GM21737 (cell line): Measurements from ENCODE around the gene RHOT2.

Experiments
- ATAC-seq: cut with Tn5 transposase; IDR thresholded peaks from one replicate; pipeline ENCODE4 v1.9.1; 2021; ENCODE audit warnings: mild to moderate bottlenecking, moderate library complexity; ENCODE audit not compliant: unreplicated experiment

RHOT2 gene

GRCh38 chr16:695355-696089 lies 27.6 kb downstream of the RHOT2 start:
- ATAC-seq, result no peak

GRCh38 chr16:698911-699671 lies 31.2 kb downstream of the RHOT2 start:
- ATAC-seq, result no peak

GRCh38 chr16:700684-701584 lies 33.0 kb downstream of the RHOT2 start:
- ATAC-seq, result no peak

GRCh38 chr16:702341-702740 lies 34.4 kb downstream of the RHOT2 start:
- ATAC-seq, result no peak

- ATAC-seq, result no peak
These were observed 35.5 kb downstream of the RHOT2 start for GRCh38 chr16:703406-703805.

- no peak for ATAC-seq
These were observed 36.1 kb downstream of the RHOT2 start for GRCh38 chr16:704047-704446.

- no peak for ATAC-seq
These were observed 36.8 kb downstream of the RHOT2 start for GRCh38 chr16:704552-705380.

- no peak for ATAC-seq
These were observed 37.7 kb downstream of the RHOT2 start, which contains the start of gene FBXL16 for GRCh38 chr16:705431-706188. Gene FBXL16 (minus strand): TSS chr16:705801. CDS start chr16:697405, 8,396 bp downstream.

GRCh38 chr16:706189-707061 lies 38.5 kb downstream of the RHOT2 start:
- no peak for ATAC-seq

- ATAC-seq, result no peak
These were observed 39.2 kb downstream of the RHOT2 start for GRCh38 chr16:707062-707538.

- no peak for ATAC-seq
These were observed 40.1 kb downstream of the RHOT2 start for GRCh38 chr16:708019-708418.

- ATAC-seq, result no peak
These were observed 41.0 kb downstream of the RHOT2 start for GRCh38 chr16:708959-709358.

GRCh38 chr16:709566-710499 lies 41.9 kb downstream of the RHOT2 start:
- ATAC-seq, result no peak

GRCh38 chr16:710500-711075 lies 42.7 kb downstream of the RHOT2 start:
- ATAC-seq, result no peak

GRCh38 chr16:711084-711483 lies 43.2 kb downstream of the RHOT2 start:
- no peak for ATAC-seq

GRCh38 chr16:711548-712320 lies 43.8 kb downstream of the RHOT2 start:
- ATAC-seq, result no peak
